Liver (tissue), 9 donors: ENCODE measurements around the gene RLN1. TPM values are rescaled to one million over a fixed set of nuclear protein-coding genes. Genes with fewer than 3 reads are reported as not detected.

Experiments
- DNase-seq: peaks from one replicate; pipeline ENCODE4 v3.0.0-alpha.2; 2017; ENCODE audit warnings: low spot score
- H3K27ac ChIP-seq, 2 donors: one replicate each; pipeline ENCODE4 v1.7.0; 2013; ENCODE audit warnings: inconsistent platforms in 2 of 2, low read length in 2 of 2, control low read depth in 1 of 2, low read depth in 1 of 2, mild to moderate bottlenecking in 1 of 2
- H3K27me3 ChIP-seq, 4 donors: one replicate each; pipeline versions ENCODE4 v1.6.1 to v1.7.0; 2013; ENCODE audit warnings: low read length in 3 of 4, inconsistent platforms in 1 of 4, mild to moderate bottlenecking in 1 of 4, moderate library complexity in 1 of 4; ENCODE audit not compliant: control insufficient read depth in 4 of 4, insufficient read depth in 4 of 4
- H3K36me3 ChIP-seq, 4 donors: one replicate each; pipeline versions ENCODE4 v1.6.1 to v1.7.0; 2013; ENCODE audit warnings: low read length in 3 of 4, mild to moderate bottlenecking in 3 of 4, low read depth in 1 of 4, moderate library complexity in 1 of 4; ENCODE audit not compliant: control insufficient read depth in 4 of 4, insufficient read depth in 3 of 4
- H3K4me1 ChIP-seq, 4 donors: one replicate each; pipeline versions ENCODE4 v1.6.1 to v1.7.0; 2013; ENCODE audit warnings: low read length in 3 of 4, mild to moderate bottlenecking in 3 of 4, moderate library complexity in 1 of 4; ENCODE audit not compliant: control insufficient read depth in 4 of 4, insufficient read depth in 4 of 4
- H3K4me3 ChIP-seq, 3 donors: one replicate each; pipeline versions ENCODE4 v1.6.1 to v1.7.0; 2013; ENCODE audit warnings: low read length in 3 of 3, control low read depth in 1 of 3, low read depth in 1 of 3, mild to moderate bottlenecking in 1 of 3
- H3K9ac ChIP-seq, 2 donors: one replicate each; pipeline ENCODE4 v1.7.0; 2013; ENCODE audit warnings: low read length in 2 of 2, mild to moderate bottlenecking in 2 of 2, moderate library complexity in 2 of 2, control low read depth in 1 of 2, low read depth in 1 of 2
- H3K9me3 ChIP-seq, 4 donors: one replicate each; pipeline versions ENCODE4 v1.6.1 to v1.7.0; 2013; ENCODE audit warnings: low read length in 3 of 4; ENCODE audit not compliant: control insufficient read depth in 4 of 4
- ATF3 ChIP-seq: IDR thresholded peaks from 2 replicates; pipeline ENCODE4 v1.6.1; 2016; ENCODE audit warnings: antibody characterized with exemption
- CTCF ChIP-seq: fragments of 150-350 bp; IDR thresholded peaks from 2 replicates; pipeline ENCODE4 v1.5.1; 2017; ENCODE audit warnings: improper control_type of control experiment, low read depth, low read length; ENCODE audit not compliant: missing input control
- EGR1 ChIP-seq, 2 donors: IDR thresholded peaks; 2 replicates each; pipeline ENCODE4 v1.6.1; 2016 to 2018; ENCODE audit warnings: antibody characterized with exemption in 2 of 2, low read depth in 2 of 2
- FOXA1 ChIP-seq: IDR thresholded peaks from 2 replicates; pipeline ENCODE4 v1.6.1; 2016; ENCODE audit warnings: antibody characterized with exemption
- FOXA2 ChIP-seq: IDR thresholded peaks from 2 replicates; pipeline ENCODE4 v1.6.1; 2016; ENCODE audit warnings: antibody characterized with exemption
- HNF4A ChIP-seq, 2 donors: conservative IDR thresholded peaks; 2 replicates each; pipeline ENCODE4 v1.6.1; 2016; ENCODE audit warnings: antibody characterized with exemption in 2 of 2, mild to moderate bottlenecking in 2 of 2
- HNF4G ChIP-seq: IDR thresholded peaks from 2 replicates; pipeline ENCODE4 v1.6.1; 2016; ENCODE audit warnings: antibody characterized with exemption
- JUND ChIP-seq, 2 donors: IDR thresholded peaks; 2 replicates each; pipeline ENCODE4 v1.6.1; 2016; ENCODE audit warnings: antibody characterized with exemption in 2 of 2
- MAX ChIP-seq: IDR thresholded peaks from 2 replicates; pipeline ENCODE4 v1.6.1; 2016; ENCODE audit warnings: antibody characterized with exemption
- NR2F2 ChIP-seq: IDR thresholded peaks from 2 replicates; pipeline ENCODE4 v1.6.1; 2016; ENCODE audit warnings: antibody characterized with exemption
- RAD21 ChIP-seq, 2 donors: IDR thresholded peaks; 2 replicates each; pipeline ENCODE4 v1.6.1; 2016; ENCODE audit warnings: antibody characterized with exemption in 2 of 2, mild to moderate bottlenecking in 2 of 2
- REST ChIP-seq: IDR thresholded peaks from 2 replicates; pipeline ENCODE4 v1.6.1; 2016; ENCODE audit warnings: antibody characterized with exemption, mild to moderate bottlenecking
- RXRA ChIP-seq, 2 donors: IDR thresholded peaks; 2 replicates each; pipeline ENCODE4 v1.6.1; 2017 to 2018; ENCODE audit warnings: antibody characterized with exemption in 2 of 2, mild to moderate bottlenecking in 1 of 2
- SP1 ChIP-seq: IDR thresholded peaks from 2 replicates; pipeline ENCODE4 v1.6.1; 2018; ENCODE audit warnings: antibody characterized with exemption, mild to moderate bottlenecking
- TAF1 ChIP-seq: conservative IDR thresholded peaks from 2 replicates; pipeline ENCODE4 v1.6.1; 2016; ENCODE audit warnings: antibody characterized with exemption, mild to moderate bottlenecking
- YY1 ChIP-seq: IDR thresholded peaks from 2 replicates; pipeline ENCODE4 v1.6.1; 2016; ENCODE audit warnings: antibody characterized with exemption, mild to moderate bottlenecking
- ZBTB33 ChIP-seq: IDR thresholded peaks from 2 replicates; pipeline ENCODE4 v1.6.1; 2016; ENCODE audit warnings: antibody characterized with exemption
- WGBS: extraction: QIAGEN DNeasy Blood & Tissue Kit; methylation state at CpG from one replicate; pipeline ENCODE4 v1.1.7; 2013; 5-methylcytosine and 5-hydroxymethylcytosine counted together
- polyA plus RNA-seq, 2 donors: library from polyadenylated mRNA; stranded (reverse) in 1 of 2; unstranded in 1 of 2; fragments of 200-250 nt in 1 of 2; fragments of >200 nt in 1 of 2; fragmentation: Nextera tagmentation in 1 of 2; extraction: Ambion mirVana in 1 of 2; gene quantifications; one replicate each; pipeline versions ENCODE4 v1.2.1 to v1.2.3, GENCODE V29; 2013 to 2015
- total RNA-seq, 2 donors: library from RNA; depleted of rRNA; stranded (reverse); fragments of >200 nt; gene quantifications; one replicate each; pipeline ENCODE4 v1.2.3, GENCODE V29; 2014
- donor health status: healthy.
- donor health status: healthy.
- donor health status: healthy.
- donor health status: healthy.
- donor health status: healthy.

The RLN1 gene
- total and polyA plus RNA-seq, 4 donors, result 0.17 TPM; not detected in 3

GRCh38 chr9:5375790-5376477, 36.3 kb upstream of the RLN1 start:
- no peak overlapping the region for H3K9ac ChIP-seq
- 79% methylated on average over 6 of the region's 6 CpGs for WGBS
- H3K36me3 ChIP-seq, result peaks cover 0 to 3% (median 0%) of the 10 kb centered on the region in 4 donors
- H3K4me3 ChIP-seq, result no peak overlapping the region
- H3K27ac ChIP-seq, result no peak overlapping the region
- no peaks in the 10 kb centered on the region for H3K9me3 ChIP-seq
- H3K4me1 ChIP-seq, result no peaks in the 10 kb centered on the region
- no peak for DNase-seq
- TF ChIP-seq EGR1 (IDR thresholded peaks at IDR 0.05; ENCODE audit: low read depth in 2 of 2), result no peak
- TF ChIP-seq HNF4A (conservative IDR thresholded peaks at IDR 0.05), result no peak
- no peak for TF ChIP-seq HNF4G
- TF ChIP-seq REST, result no peak
- TF ChIP-seq SP1, result no peak
- no peak for TF ChIP-seq ZBTB33
- TF ChIP-seq FOXA1, result no peak
- no peak for TF ChIP-seq ATF3
- no peak for TF ChIP-seq FOXA2
- no peak for TF ChIP-seq TAF1
- no peak for TF ChIP-seq CTCF
- TF ChIP-seq JUND (IDR thresholded peaks at IDR 0.05), result no peak
- TF ChIP-seq RXRA (IDR thresholded peaks at IDR 0.05), result no peak
- no peak for TF ChIP-seq RAD21 (IDR thresholded peaks at IDR 0.05)
- TF ChIP-seq MAX, result no peak
- no peaks in the 10 kb centered on the region for H3K27me3 ChIP-seq

- TF ChIP-seq YY1 (no peak), RXRA (IDR thresholded peaks at IDR 0.05) (no peak), FOXA2 (no peak), ATF3 (no peak), HNF4A (conservative IDR thresholded peaks at IDR 0.05) (no peak), CTCF (no peak), NR2F2 (no peak), JUND (IDR thresholded peaks at IDR 0.05) (no peak), HNF4G (no peak), MAX (no peak), RAD21 (IDR thresholded peaks at IDR 0.05) (no peak), TAF1 (no peak), EGR1 (IDR thresholded peaks at IDR 0.05; ENCODE audit: low read depth in 2 of 2) (no peak)
- DNase-seq, result no peak
- H3K27me3 ChIP-seq, result no peaks in the 10 kb centered on the region
- no peak overlapping the region for H3K9ac ChIP-seq
- no peak overlapping the region for H3K27ac ChIP-seq
- no peak overlapping the region for H3K4me3 ChIP-seq
- peaks cover 0 to 3% (median 0%) of the 10 kb centered on the region in 4 donors for H3K36me3 ChIP-seq
- 83% methylated on average over 1 of the region's 1 CpG for WGBS
- no peaks in the 10 kb centered on the region for H3K4me1 ChIP-seq
- H3K9me3 ChIP-seq, result no peaks in the 10 kb centered on the region
These were observed 35.4 kb upstream of the RLN1 start for GRCh38 chr9:5375091-5375490.
